ENCODE results near the gene GATA3. TPM values are rescaled to one million over a fixed set of nuclear protein-coding genes. Genes with fewer than 3 reads are reported as not detected.

GATA3 gene
- total and polyA plus RNA-seq, 7 donors = 1.2 to 2.1 TPM; not detected in 5

- TF ChIP-seq POLR2AphosphoS5 (IDR thresholded peaks at IDR 0.05) = no peak
- TF ChIP-seq POLR2A (IDR thresholded peaks at IDR 0.05) = no peak
- no peak for TF ChIP-seq CTCF (IDR thresholded peaks at IDR 0.05)
- no peak for TF ChIP-seq EP300 (IDR thresholded peaks at IDR 0.05)
- peaks cover 0 to 30% (median 28%) of the 10 kb centered on the region in 4 donors for H3K4me1 ChIP-seq
- no peaks in the 10 kb centered on the region for H3K9me3 ChIP-seq
- H3K4me3 ChIP-seq = no peak overlapping the region
- H3K27me3 ChIP-seq = peaks cover 36 to 98% (median 61%) of the 10 kb centered on the region in 3 donors
- H3K27ac ChIP-seq = no peak overlapping the region
- 69 to 73% methylated on average over 15 of the region's 15 CpGs for WGBS, 2 donors
- DNase-seq = no peak
- no peaks in the 10 kb centered on the region for H3K36me3 ChIP-seq
- intact Hi-C loops (cut with DNase I) = no loop called here
Measured at GRCh38 chr10:8057636-8058273, 3.3 kb downstream of the GATA3 start.

- intact Hi-C loops (cut with DNase I) = no loop called here
- WGBS, 2 donors = 71 to 75% methylated on average over 45 of the region's 45 CpGs
- Histone ChIP-seq H3K4me1 (peaks cover 0 to 24% (median 21%) of the 10 kb centered on the region in 4 donors), H3K36me3 (no peaks in the 10 kb centered on the region), H3K27ac (no peak overlapping the region), H3K4me3 (no peak overlapping the region), H3K9me3 (no peaks in the 10 kb centered on the region), H3K27me3 (peaks cover 28 to 98% (median 61%) of the 10 kb centered on the region in 3 donors)
- DNase-seq = no peak
- TF ChIP-seq EP300 (IDR thresholded peaks at IDR 0.05) (no peak), POLR2A (IDR thresholded peaks at IDR 0.05) (no peak), POLR2AphosphoS5 (IDR thresholded peaks at IDR 0.05) (no peak), CTCF (IDR thresholded peaks at IDR 0.05) (no peak)
Measured at GRCh38 chr10:8058274-8059111, 4.0 kb downstream of the GATA3 start.

- H3K4me1 ChIP-seq = peaks cover 0 to 15% (median 13%) of the 10 kb centered on the region in 4 donors
- WGBS, 2 donors = 57 to 58% methylated on average over 16 of the region's 16 CpGs
- no peak overlapping the region for H3K4me3 ChIP-seq
- no peaks in the 10 kb centered on the region for H3K36me3 ChIP-seq
- TF ChIP-seq POLR2A (IDR thresholded peaks at IDR 0.05) = no peak
- no peak for TF ChIP-seq CTCF (IDR thresholded peaks at IDR 0.05)
- no peak for TF ChIP-seq EP300 (IDR thresholded peaks at IDR 0.05)
- TF ChIP-seq POLR2AphosphoS5 (IDR thresholded peaks at IDR 0.05) = no peak
- H3K27me3 ChIP-seq = peaks cover 20 to 98% (median 58%) of the 10 kb centered on the region in 3 donors
- H3K27ac ChIP-seq = no peak overlapping the region
- intact Hi-C loops (cut with DNase I) = no loop called here
- no peak for DNase-seq
- H3K9me3 ChIP-seq = no peaks in the 10 kb centered on the region
Measured at GRCh38 chr10:8059191-8059936, 4.9 kb downstream of the GATA3 start.

GRCh38 chr10:8060010-8060703, 5.7 kb downstream of the GATA3 start:
- DNase-seq = no peak
- Histone ChIP-seq H3K4me1 (peaks cover 0 to 7% (median 5%) of the 10 kb centered on the region in 4 donors), H3K36me3 (no peaks in the 10 kb centered on the region), H3K4me3 (no peak overlapping the region), H3K27ac (no peak overlapping the region), H3K27me3 (peaks cover 12 to 92% (median 51%) of the 10 kb centered on the region in 3 donors), H3K9me3 (no peaks in the 10 kb centered on the region)
- intact Hi-C loops (cut with DNase I) = no loop called here
- TF ChIP-seq CTCF (IDR thresholded peaks at IDR 0.05) = no peak
- 16 to 43% methylated on average over 15 of the region's 15 CpGs for WGBS, 2 donors
